K562 (cell line): ENCODE data around the gene MEF2B.

Experiments used
- EP300 ChIP-seq: IDR thresholded peaks from 2 replicates; pipeline ENCODE4 v1.6.1; 2012; ENCODE audit warnings: low read length, improper control_type of control experiment
- POLR2A ChIP-seq: fragments of 450-650 bp; conservative IDR thresholded peaks from 2 replicates; pipeline ENCODE4 v1.6.1; 2016
- XRCC4 ChIP-seq: IDR thresholded peaks from one replicate; pipeline ENCODE4 v1.6.1; 2011; ENCODE audit not compliant: insufficient read depth, insufficient read length; ENCODE audit errors: extremely low read depth
- TF ChIP-seq, protein P1 (sequence below): fragments of 450-650 bp; IDR thresholded peaks from 2 replicates; pipeline ENCODE4 v1.7.1; 2018; ENCODE audit warnings: mild to moderate bottlenecking, low read depth; ENCODE audit not compliant: partially characterized antibody
- TF ChIP-seq, protein P2 (sequence below), 2 experiments: IDR thresholded peaks; 2 replicates each; pipeline ENCODE4 v1.6.1; 2011; ENCODE audit warnings: borderline replicate concordance in 1 of 2, control low read depth in 1 of 2, low read depth in 1 of 2, low read length in 1 of 2, mild to moderate bottlenecking in 1 of 2, mixed read lengths in 1 of 2, moderate library complexity in 1 of 2; ENCODE audit not compliant: insufficient read depth in 1 of 2, insufficient read length in 1 of 2, poor library complexity in 1 of 2, severe bottlenecking in 1 of 2; ENCODE audit errors: extremely low read depth in 1 of 2

DNA sequence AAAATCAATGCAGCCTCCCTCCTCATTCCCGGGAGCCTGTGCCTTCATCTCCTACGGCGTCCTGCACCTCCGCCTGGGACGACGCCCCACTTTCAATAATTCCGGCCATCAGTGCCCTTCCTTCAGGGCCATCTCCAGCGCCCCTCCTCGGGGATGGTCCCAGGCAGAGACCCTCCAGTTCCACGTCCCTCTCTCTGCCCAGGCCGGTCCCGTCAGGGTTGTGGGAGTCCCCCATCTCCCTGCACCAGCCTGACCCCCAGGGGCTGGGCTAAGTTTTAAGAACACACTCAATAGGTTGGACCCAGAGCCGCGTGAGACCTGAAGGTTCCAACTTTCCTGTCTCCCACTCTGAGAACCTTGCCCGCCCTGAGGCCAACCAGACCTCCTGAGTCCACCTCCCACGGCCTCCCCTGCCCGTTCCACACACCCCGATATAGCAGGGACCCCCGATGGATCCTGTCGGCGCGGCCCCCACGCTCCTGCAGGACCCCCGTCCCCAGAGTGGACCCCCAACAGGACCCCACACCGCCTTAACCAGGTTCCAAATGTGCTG lies 32.4 kb downstream of the MEF2B start:
- TF ChIP-seq POLR2A = no peak
- no peak for TF ChIP-seq EP300
- TF ChIP-seq, protein P1, sequence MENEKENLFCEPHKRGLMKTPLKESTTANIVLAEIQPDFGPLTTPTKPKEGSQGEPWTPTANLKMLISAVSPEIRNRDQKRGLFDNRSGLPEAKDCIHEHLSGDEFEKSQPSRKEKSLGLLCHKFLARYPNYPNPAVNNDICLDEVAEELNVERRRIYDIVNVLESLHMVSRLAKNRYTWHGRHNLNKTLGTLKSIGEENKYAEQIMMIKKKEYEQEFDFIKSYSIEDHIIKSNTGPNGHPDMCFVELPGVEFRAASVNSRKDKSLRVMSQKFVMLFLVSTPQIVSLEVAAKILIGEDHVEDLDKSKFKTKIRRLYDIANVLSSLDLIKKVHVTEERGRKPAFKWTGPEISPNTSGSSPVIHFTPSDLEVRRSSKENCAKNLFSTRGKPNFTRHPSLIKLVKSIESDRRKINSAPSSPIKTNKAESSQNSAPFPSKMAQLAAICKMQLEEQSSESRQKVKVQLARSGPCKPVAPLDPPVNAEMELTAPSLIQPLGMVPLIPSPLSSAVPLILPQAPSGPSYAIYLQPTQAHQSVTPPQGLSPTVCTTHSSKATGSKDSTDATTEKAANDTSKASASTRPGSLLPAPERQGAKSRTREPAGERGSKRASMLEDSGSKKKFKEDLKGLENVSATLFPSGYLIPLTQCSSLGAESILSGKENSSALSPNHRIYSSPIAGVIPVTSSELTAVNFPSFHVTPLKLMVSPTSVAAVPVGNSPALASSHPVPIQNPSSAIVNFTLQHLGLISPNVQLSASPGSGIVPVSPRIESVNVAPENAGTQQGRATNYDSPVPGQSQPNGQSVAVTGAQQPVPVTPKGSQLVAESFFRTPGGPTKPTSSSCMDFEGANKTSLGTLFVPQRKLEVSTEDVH = no peak
- TF ChIP-seq XRCC4 = no peak
- TF ChIP-seq, protein P2, sequence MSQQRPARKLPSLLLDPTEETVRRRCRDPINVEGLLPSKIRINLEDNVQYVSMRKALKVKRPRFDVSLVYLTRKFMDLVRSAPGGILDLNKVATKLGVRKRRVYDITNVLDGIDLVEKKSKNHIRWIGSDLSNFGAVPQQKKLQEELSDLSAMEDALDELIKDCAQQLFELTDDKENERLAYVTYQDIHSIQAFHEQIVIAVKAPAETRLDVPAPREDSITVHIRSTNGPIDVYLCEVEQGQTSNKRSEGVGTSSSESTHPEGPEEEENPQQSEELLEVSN (IDR thresholded peaks at IDR 0.05; ENCODE audit: borderline replicate concordance in 1 of 2, extremely low read depth in 1 of 2, insufficient read depth in 1 of 2, insufficient read length in 1 of 2, low read depth in 1 of 2, low read length in 1 of 2, poor library complexity in 1 of 2, severe bottlenecking in 1 of 2) = no peak
